ENCODE results near the gene LRRC1. TPM values are rescaled to one million over a fixed set of nuclear protein-coding genes. Genes with fewer than 3 reads are reported as not detected.
A peak's percentile ranks its signal among the peaks of the same experiment; 100 is the strongest.

LRRC1 gene
- total and polyA plus RNA-seq, 2 of the 8 experiments (the other 6 are each of a cell fraction or from before 2014, with no cell fraction given) = 6.7 to 15.9 TPM

GRCh38 chr6:53961679-53962370 lies 167.0 kb downstream of the LRRC1 start:
- peak overlapping the region; percentile 62; the same call in 1 of the 2 replicates for H2BK12ac ChIP-seq (ENCODE audit: low read depth, low read length)
- H4K8ac ChIP-seq (ENCODE audit: extremely low read depth, insufficient read depth, low read length) = no peak overlapping the region
- H3K23me2 ChIP-seq (ENCODE audit: low read depth, low read length) = no peaks in the 10 kb centered on the region
- no peak overlapping the region for H2BK15ac ChIP-seq (ENCODE audit: low read length)
- no peaks in the 10 kb centered on the region for H4K20me1 ChIP-seq (replicated peaks in 1 of 2; ENCODE audit: control insufficient read depth in 1 of 2, insufficient read depth in 2 of 2, low read length in 2 of 2)
- no peak overlapping the region for H3K27ac ChIP-seq (ENCODE audit: low read depth, low read length)
- peaks cover 0 to 5% (median 2%) of the 10 kb centered on the region in 4 experiments; a peak in 3 of 7 replicates for H3K4me1 ChIP-seq (replicated peaks in 1 of 4; ENCODE audit: control insufficient read depth in 3 of 4, insufficient read depth in 4 of 4, low read length in 3 of 4)
- POLR2A ChIA-PET (ENCODE audit: partially characterized antibody) = interaction anchor here (0.6 to 2.6 kb wide), 2 partner anchors 167 to 240 kb away, joined by 3 to 6 read pairs; partner anchors contain the start of gene LRRC1
- H2AK5ac ChIP-seq (ENCODE audit: low read depth, low read length) = no peak overlapping the region
- peak overlapping the region in 1 of 2 experiments; percentile 3; a peak in 1 of 4 replicates for H3K4me2 ChIP-seq (ENCODE audit: insufficient read depth in 1 of 2, low read depth in 2 of 2, low read length in 2 of 2)
- no peak overlapping the region for H4K91ac ChIP-seq (replicated peaks; ENCODE audit: insufficient read length, low read length)
- H3K23ac ChIP-seq (ENCODE audit: insufficient read length) = no peak overlapping the region
- H2BK5ac ChIP-seq (ENCODE audit: low read depth, low read length) = 0 out of 2 replicates have a peak overlapping the region, but pooled peaks have one; percentile 17
- no peak overlapping the region for H4K5ac ChIP-seq (ENCODE audit: insufficient read length, low read depth, low read length)
- FAIRE-seq (peak; percentile 81), DNase-seq (ENCODE audit: low read depth in 1 of 2, low spot score in 2 of 2) (no peak)
- no peak overlapping the region for H3K9ac ChIP-seq (replicated peaks in 1 of 4; ENCODE audit: extremely low read depth in 1 of 4, low read depth in 3 of 4, low read length in 3 of 4)
- no peak overlapping the region for H3K56ac ChIP-seq (replicated peaks; ENCODE audit: insufficient read length, low read depth, low read length)
- no peak overlapping the region for H3K4ac ChIP-seq (replicated peaks; ENCODE audit: insufficient read length, low read depth, low read length)
- H3K27me3 ChIP-seq (replicated peaks in 1 of 4; ENCODE audit: control insufficient read depth in 3 of 4, extremely low read depth in 1 of 4, insufficient read depth in 3 of 4, low read length in 3 of 4) = no peaks in the 10 kb centered on the region
- no peak overlapping the region for H3K14ac ChIP-seq (ENCODE audit: insufficient read length)
- no peak overlapping the region for H2BK120ac ChIP-seq (replicated peaks; ENCODE audit: low read depth, low read length)
- 0 out of 2 replicates have a peak overlapping the region, but pooled peaks have one; percentile 0 for H2AFZ ChIP-seq (ENCODE audit: low read length)
- H3K4me3 ChIP-seq (ENCODE audit: extremely low read depth in 1 of 4, insufficient read depth in 2 of 4, low read depth in 3 of 4, low read length in 4 of 4) = peak overlapping the region in 1 of 4 experiments; percentile 2; a peak in 1 of 8 replicates
- no peaks in the 10 kb centered on the region for H3K36me3 ChIP-seq (ENCODE audit: control insufficient read depth in 2 of 4, insufficient read depth in 4 of 4, low read length in 3 of 4)
- H3K79me2 ChIP-seq (ENCODE audit: control insufficient read depth in 1 of 2, insufficient read depth in 2 of 2, low read length in 2 of 2) = no peaks in the 10 kb centered on the region
- H2BK20ac ChIP-seq (ENCODE audit: low read length) = no peak overlapping the region
- 54% methylated on average over 7 of the region's 7 CpGs; no CpG with 5 or more reads in 1 of the 2 experiments for WGBS, 2 experiments (ENCODE audit: extremely low coverage in 1 of 2, insufficient coverage in 1 of 2, insufficient read length in 1 of 2, insufficient replicate concordance in 2 of 2, low coverage in 1 of 2, low lambda C conversion rate in 2 of 2, missing lambda C conversion rate in 1 of 2)
- H3K79me1 ChIP-seq (ENCODE audit: low read depth, low read length) = no peaks in the 10 kb centered on the region
- no peaks in the 10 kb centered on the region for H3K9me3 ChIP-seq (ENCODE audit: insufficient read depth in 2 of 2, low read depth in 1 of 2, low read length in 1 of 2)
- no peak overlapping the region for H3K18ac ChIP-seq (ENCODE audit: extremely low read depth, low read length)
- CTCF ChIA-PET (ENCODE audit: partially characterized antibody) = interaction anchor here (10.5 kb wide), 1 partner anchor 238 kb away, joined by 197 read pairs; no protein-coding TSS in a partner anchor
- TF ChIP-seq, protein P1, sequence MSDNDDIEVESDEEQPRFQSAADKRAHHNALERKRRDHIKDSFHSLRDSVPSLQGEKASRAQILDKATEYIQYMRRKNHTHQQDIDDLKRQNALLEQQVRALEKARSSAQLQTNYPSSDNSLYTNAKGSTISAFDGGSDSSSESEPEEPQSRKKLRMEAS (IDR thresholded peaks at IDR 0.05) = no peak
- TF ChIP-seq CBX8 (IDR thresholded peaks at IDR 0.05; ENCODE audit: borderline replicate concordance, low read depth, low read length) (no peak), SRF (IDR thresholded peaks at IDR 0.05; ENCODE audit: low read depth, low read length) (peak; percentile 72; the same call in 1 of the 2 replicates), SIX5 (IDR thresholded peaks at IDR 0.05; ENCODE audit: low read depth, low read length) (no peak), CEBPB (IDR thresholded peaks at IDR 0.05; ENCODE audit: low read depth, low read length) (no peak), SUZ12 (IDR thresholded peaks at IDR 0.05; ENCODE audit: low read length) (no peak), ZNF274 (IDR thresholded peaks at IDR 0.05; ENCODE audit: borderline replicate concordance, extremely low read depth, low read length) (no peak), KDM4A (IDR thresholded peaks at IDR 0.05; ENCODE audit: low read depth, low read length, severe bottlenecking) (no peak), CTBP2 (IDR thresholded peaks at IDR 0.05; ENCODE audit: borderline replicate concordance, insufficient read depth, insufficient read length, low read length) (no peak), RBBP5 (IDR thresholded peaks at IDR 0.05; ENCODE audit: borderline replicate concordance, low read depth, low read length) (peak; percentile 45; the same call in 1 of the 2 replicates)
- TF ChIP-seq, protein P2, sequence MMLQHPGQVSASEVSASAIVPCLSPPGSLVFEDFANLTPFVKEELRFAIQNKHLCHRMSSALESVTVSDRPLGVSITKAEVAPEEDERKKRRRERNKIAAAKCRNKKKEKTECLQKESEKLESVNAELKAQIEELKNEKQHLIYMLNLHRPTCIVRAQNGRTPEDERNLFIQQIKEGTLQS (IDR thresholded peaks at IDR 0.05; ENCODE audit: insufficient read depth, low read depth, low read length) = no peak
